AG08395 (cell line): ENCODE data around the gene WIF1.

Experiments used
- DNase-seq: peaks from one replicate; pipeline ENCODE4 v3.0.0; 2012; ENCODE audit warnings: mixed read lengths, low spot score

The WIF1 gene

GRCh38 chr12:65122703-65123102 lies 1.6 kb upstream of the WIF1 start:
- no peak for DNase-seq

DNA sequence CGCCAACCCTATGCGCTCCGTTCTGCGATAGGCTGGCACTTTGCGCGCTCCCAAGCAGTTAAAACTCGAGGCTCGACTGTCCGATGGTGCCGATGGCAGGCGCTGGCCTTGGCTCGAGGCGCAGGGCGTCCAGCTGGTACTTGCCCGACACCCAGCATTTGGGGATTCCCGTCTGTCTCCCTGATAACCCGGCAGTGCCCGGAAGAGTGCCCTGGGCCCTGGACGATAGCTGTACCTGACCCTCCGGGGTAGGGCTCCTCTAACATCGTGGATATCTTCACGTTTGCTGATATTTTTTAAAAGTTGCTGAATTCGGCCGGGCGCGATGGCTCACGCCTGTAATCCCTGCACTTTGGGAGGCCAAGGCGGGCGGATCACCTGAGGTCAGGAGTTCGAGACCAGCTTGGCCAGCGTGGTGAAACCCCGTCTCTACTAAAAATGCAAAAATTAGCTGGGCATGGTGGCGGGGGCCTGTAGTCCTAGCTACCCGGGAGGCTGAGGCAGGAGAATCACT lies 908 bp upstream of the WIF1 start:
- no peak for DNase-seq

- no peak for DNase-seq
These were observed 2.0 kb downstream of the WIF1 start for GRCh38 chr12:65119063-65119462.

- no peak for DNase-seq
These were observed 7.5 kb downstream of the WIF1 start for GRCh38 chr12:65113621-65114035.

GRCh38 chr12:65106948-65107347 lies 14.2 kb downstream of the WIF1 start:
- DNase-seq: peak; percentile 18

DNA sequence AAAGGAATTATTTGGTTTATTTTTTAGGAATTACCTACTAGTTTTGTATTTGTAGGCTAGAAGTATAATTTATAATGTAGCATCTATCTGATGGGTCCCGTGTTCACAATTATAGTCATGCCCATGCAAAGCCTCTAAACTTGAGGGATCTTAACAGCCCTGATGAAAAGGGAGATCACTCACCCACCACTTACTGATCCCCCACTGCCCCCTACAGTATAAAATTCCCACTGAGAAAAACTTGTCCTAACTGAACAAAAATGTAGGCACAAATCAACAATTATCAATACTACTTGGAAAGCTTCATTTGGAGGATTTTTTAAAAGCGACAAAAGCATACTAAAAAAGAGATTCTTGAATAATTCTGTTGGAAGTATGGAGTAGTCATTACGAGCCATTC lies 21.0 kb downstream of the WIF1 start:
- no peak for DNase-seq

DNA sequence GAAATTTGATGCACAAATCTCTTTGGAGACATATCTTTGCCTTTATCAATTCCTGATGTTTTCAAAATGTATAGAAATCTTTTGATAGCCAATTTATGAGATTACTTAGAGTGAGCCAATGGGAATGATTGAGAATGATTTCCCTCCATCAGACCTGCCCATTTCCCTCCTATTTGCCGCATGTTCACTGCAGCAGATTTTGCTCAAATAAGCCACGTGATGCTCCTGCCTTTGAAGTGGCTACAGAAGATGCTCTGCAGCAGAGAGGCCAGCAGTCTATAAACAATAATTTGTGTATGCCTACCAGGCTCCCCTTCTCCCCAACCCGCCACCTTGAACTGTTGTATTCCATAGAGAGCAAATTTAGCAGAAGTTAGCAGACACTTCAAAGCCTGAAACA lies 21.9 kb downstream of the WIF1 start:
- DNase-seq: no peak

- no peak for DNase-seq
These were observed 22.7 kb downstream of the WIF1 start for GRCh38 chr12:65098364-65098763.

GRCh38 chr12:65094722-65095121 lies 26.4 kb downstream of the WIF1 start:
- no peak for DNase-seq

DNA sequence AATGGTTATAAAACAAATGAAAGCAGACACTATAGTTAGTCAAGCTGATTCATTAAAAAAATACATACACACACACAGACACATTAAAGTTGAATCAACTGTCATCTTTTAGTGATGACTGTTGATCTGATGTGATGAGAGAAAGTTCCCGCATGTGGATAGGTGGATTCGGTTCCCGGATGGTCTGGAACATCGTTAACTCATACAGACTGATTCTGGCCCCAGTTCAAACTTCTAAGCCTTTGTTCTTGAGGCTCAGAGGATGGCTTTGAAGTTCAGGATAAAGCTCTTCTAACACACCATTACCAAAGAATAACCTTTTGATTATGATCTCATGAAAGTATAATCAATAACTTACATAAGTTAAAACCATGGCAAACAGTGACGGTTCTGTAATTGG lies 27.5 kb downstream of the WIF1 start:
- DNase-seq: no peak

DNA sequence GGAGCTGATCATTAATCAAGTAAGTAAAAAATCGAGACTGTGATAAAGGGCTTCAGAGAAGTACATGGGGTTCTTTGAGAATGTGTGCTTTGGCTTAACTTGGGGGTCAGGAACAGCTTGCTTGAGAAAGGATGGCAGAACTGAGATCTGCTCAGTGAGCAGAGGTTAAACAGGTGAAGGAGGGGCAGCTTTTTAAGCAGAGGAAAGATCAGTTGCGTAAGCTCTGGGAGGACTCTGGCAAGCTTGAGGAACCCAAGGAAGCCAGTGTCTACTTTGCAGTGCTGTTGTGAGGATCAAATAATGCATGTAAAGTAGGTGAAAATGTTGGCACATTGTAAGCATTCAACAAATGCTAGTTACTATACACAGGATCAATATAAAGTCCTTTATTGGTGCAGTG lies 30.6 kb downstream of the WIF1 start:
- no peak for DNase-seq

GRCh38 chr12:65086236-65086635 lies 34.9 kb downstream of the WIF1 start:
- DNase-seq: no peak

DNA sequence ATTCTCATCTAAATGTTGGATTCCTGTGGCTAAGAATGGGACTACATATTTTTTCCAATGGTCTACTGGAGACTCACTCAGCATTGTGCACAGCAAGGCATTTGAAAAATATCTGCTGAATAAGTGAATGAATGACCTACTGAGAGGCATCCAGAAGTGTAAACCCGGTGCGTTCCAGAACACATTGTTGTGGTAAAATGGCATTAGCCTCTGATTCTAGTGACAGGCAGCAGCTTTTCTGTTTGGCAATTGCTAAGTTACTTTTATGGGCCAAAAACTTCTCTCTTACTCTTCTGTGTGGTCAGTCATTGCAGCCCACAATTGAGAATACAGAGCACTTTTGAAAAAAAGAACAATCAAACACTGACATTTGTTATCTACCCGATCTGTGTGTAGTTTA lies 36.5 kb downstream of the WIF1 start:
- DNase-seq: no peak

- DNase-seq: no peak
These were observed 37.5 kb downstream of the WIF1 start for GRCh38 chr12:65083581-65083980.

DNA sequence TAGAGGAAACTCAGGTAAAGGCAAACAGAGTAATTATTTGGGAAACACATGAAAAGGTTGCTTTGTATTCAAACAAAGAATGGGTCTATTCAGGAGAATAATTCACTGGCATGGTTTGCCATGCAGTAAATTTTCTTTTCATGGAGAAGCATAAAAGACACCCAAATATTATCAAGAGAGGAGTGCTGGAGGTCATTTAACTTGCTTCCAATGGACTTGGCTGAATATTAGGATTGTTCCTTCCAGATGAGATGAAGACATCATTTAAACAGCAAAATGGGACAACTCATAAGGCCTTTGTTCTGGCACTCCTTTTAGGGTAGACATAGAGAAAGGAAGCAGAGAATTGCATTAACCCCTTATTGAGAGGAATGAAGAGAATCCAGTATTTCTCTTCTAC lies 38.7 kb downstream of the WIF1 start:
- DNase-seq: no peak

DNA sequence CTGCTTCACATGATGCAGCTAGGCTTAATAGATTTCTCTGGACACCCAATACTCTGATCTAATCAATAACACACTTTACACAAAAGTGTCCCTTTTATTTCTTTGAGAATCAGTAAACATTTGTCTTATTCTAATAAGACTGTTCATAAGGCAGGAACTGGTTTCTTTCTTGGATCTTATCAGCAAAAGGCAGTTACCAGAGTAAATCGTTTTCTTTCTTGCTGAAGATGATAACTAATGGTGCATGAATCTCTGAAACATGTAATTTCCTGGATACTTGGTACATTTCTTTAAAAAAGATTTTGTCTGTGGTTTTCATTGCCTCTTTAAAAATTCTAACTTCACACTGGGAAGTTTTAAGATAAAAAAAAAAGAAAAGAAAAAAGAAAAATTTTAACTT lies 39.6 kb downstream of the WIF1 start:
- no peak for DNase-seq

- no peak for DNase-seq
These were observed 46.2 kb downstream of the WIF1 start for GRCh38 chr12:65074932-65075331.

- no peak for DNase-seq
These were observed 51.8 kb downstream of the WIF1 start for GRCh38 chr12:65069336-65069735.

- DNase-seq: no peak
These were observed 53.7 kb downstream of the WIF1 start for GRCh38 chr12:65067383-65067782.

- no peak for DNase-seq
These were observed 65.2 kb downstream of the WIF1 start for GRCh38 chr12:65055859-65056258.

DNA sequence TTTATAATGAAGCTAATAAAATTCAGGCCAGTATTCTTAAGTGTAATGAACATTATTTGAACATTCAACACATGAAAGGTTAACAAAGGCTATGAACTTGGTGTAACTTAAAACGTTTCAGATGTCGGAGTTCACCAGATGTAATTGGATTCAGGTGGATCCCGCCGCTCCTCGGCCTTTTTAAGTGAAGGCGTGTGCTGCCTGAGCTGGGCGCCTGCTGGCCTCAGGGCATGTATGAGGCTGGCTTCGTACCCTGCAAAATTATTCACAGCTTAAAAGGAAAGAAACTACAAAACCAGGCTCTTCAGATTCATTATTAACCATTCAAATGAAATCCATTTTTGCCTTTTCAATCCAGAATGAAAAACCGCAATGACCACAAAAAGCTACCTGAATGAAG lies 69.9 kb downstream of the WIF1 start:
- DNase-seq: no peak

DNA sequence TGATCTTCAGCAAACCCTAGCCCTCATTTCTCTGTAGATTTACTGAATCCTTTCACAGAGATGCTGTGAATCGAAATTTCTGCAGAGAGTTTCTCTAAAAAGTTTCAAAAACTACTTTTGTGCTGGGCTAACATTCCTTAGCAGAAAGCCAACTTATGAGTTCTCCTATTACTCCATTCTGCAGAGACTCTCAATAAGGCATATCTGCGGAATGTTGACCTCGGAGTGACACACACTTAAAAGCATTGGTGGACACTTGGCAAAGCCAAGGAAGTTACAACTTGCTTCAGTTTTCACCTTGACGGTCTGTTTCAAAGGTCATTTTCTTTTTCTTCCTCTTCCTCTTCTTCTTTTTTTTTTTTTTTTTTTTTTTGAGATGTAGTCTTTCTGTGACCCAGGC lies 75.8 kb downstream of the WIF1 start:
- no peak for DNase-seq

GRCh38 chr12:65039301-65039700 lies 81.8 kb downstream of the WIF1 start:
- DNase-seq: no peak

DNA sequence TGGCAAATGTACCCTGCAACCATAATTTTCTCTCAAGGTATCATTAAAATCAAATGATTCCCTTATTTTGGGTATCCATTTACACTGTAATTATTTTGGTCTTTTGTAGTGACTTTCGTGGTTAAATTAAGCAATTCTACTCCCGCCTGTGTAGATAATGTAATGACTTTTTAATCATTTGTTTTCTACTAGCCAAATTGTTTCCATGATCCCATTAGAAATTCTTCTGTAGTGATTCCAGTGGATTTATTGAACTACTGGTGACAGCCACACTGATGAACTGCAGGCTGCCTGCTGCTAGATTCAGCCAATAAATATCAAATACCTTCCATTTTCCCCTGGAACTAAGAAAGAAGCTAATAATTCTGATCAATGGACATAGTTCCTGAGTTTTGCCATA lies 96.0 kb downstream of the WIF1 start:
- no peak for DNase-seq

DNA sequence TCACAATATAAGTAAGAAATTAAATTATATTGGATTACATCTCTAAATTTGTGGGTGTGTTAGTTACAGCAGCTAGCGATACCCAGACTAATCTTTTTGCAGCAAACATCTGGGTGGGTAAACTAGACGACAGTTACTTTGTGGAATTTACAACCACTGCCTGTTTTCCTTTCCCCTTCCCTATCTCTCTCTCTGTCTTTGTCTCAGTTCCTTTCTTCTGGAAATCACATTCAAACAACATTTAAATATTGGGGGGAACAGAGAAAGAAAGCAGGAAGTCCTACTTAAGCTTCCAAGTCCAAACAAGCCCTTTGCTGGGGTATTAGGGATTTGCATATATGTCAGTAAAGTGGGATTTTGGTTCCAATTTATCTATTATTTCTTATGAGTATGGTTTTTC lies 97.6 kb downstream of the WIF1 start:
- DNase-seq: no peak
